ENCODE measurements around the gene TIFAB.

The TIFAB gene

DNA sequence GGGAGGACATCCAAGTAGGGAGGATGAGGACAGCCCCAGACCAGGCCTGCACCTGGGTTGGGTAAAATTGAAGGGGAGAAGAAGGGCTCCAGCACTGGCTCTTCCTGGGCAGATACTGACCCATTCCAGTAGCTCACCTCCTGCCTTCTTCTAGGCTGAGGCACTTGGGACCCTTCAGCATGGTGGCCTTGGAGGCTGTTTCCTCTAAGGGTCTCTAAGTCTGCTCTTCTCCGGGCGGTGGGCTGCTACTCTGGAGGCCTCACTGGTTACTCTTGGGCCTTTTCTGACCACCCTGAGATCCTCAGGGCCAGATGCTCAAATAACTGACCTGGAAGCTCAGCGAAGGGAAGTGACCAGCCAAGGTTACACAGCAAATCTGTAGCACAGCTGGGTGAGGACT is 2.8 kb upstream of the TIFAB start:
- in situ Hi-C loops (cut with HindIII; ENCODE audit: low sequenced_read_pairs) = loop anchor here (5.0 kb wide), 1 partner anchor 97 kb away; no protein-coding TSS in a partner anchor
- DNase-seq (ENCODE audit: low read depth, low spot score) = no peak
- no peak overlapping the region for H3K4me3 ChIP-seq (ENCODE audit: low read depth, low read length)
- no peak for TF ChIP-seq CTCF (IDR thresholded peaks at IDR 0.05; ENCODE audit: low read depth, low read length)

DNA sequence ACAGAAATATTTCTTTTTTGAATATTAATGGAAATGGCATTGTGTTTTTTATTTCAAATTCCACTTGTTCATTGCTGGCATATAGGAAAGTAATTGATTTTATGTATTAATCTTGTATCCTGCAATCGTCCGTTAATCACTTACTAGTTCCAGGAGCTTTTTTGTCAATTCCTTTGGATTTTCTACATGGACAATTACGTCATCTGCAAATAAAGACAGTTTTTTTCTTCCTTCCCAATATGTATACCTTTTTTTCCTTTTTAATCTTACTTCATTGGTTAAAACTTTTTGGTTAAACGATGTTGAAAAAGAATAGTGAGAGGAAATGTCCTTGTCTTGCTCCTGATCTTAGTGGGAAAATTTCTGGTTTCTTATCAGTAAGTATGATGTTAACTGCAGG is 1.5 kb upstream of the TIFAB start:
- TF ChIP-seq CTCF (IDR thresholded peaks at IDR 0.05; ENCODE audit: low read depth, low read length) = no peak
- no peak for DNase-seq (ENCODE audit: low read depth, low spot score)
- no peak overlapping the region for H3K4me3 ChIP-seq (ENCODE audit: low read depth, low read length)
- in situ Hi-C loops (cut with HindIII; ENCODE audit: low sequenced_read_pairs) = no loop called here

GRCh38 chr5:135451581-135452320 is 400 bp downstream of the TIFAB start:
- H3K4me3 ChIP-seq (ENCODE audit: low read depth, low read length) = no peak overlapping the region
- DNase-seq (ENCODE audit: low read depth, low spot score) = no peak
- in situ Hi-C loops (cut with HindIII; ENCODE audit: low sequenced_read_pairs) = no loop called here
- no peak for TF ChIP-seq CTCF (IDR thresholded peaks at IDR 0.05; ENCODE audit: low read depth, low read length)

- no peak for TF ChIP-seq CTCF (IDR thresholded peaks at IDR 0.05; ENCODE audit: low read depth, low read length)
- in situ Hi-C loops (cut with HindIII; ENCODE audit: low sequenced_read_pairs) = no loop called here
- DNase-seq (ENCODE audit: low read depth, low spot score) = no peak
- no peak overlapping the region for H3K4me3 ChIP-seq (ENCODE audit: low read depth, low read length)
Observed at GRCh38 chr5:135450952-135451351, 1.2 kb downstream of the TIFAB start.

DNA sequence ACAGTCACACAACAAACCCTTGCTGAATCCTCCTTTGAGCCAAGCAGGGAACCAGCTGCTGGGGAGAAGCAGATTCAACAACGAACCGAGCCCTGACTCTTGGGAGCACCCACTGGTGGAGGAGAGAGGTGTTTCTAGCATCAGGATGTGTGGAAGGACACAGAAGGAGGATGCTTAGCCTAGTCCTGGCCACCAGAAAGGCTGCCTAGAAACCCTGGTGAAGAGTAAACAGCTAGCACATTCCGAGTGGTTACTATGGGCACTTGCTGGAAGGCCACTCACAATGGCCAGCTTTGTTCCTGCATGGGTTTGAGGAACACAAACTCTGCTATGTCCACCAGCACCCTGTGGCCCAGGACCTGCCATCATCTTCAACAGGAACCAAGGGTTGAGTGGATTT is 1.8 kb downstream of the TIFAB start:
- in situ Hi-C loops (cut with HindIII; ENCODE audit: low sequenced_read_pairs) = no loop called here
- no peak overlapping the region for H3K4me3 ChIP-seq (ENCODE audit: low read depth, low read length)
- TF ChIP-seq CTCF (IDR thresholded peaks at IDR 0.05; ENCODE audit: low read depth, low read length) = no peak
- DNase-seq (ENCODE audit: low read depth, low spot score) = no peak

DNA sequence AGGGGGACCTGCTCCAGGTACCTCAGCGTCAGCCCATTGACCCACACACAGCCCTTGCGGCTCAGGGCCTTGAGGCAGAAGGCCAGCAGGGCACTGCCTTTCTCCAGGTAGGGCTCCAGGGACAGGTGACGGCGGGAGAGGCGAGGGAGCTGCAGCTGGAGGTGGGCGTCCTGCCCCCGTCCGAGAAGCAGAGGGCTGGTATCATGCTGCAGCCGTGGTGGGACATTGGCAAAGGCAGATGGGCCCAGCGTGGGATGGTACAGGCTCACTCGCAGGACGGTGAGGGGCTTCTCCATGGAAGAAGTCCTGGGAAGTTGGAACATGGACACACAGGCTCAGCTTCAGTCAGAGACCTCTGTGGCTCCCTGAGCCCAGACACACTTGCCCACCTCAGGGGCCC is 2.5 kb downstream of the TIFAB start:
- no peak for TF ChIP-seq CTCF (IDR thresholded peaks at IDR 0.05; ENCODE audit: low read depth, low read length)
- in situ Hi-C loops (cut with HindIII; ENCODE audit: low sequenced_read_pairs) = no loop called here
- no peak overlapping the region for H3K4me3 ChIP-seq (ENCODE audit: low read depth, low read length)
- DNase-seq (ENCODE audit: low read depth, low spot score) = no peak

All from astrocyte of the spinal cord (primary cell).